NCI-H82 (cell line): Measurements from ENCODE around the gene SEL1L3.
"Not testable (repeated sequence)": the region's sequence is repeated elsewhere in the genome, so short reads cannot be mapped to it uniquely, and the experiment has no call there.

ENCODE experiments used
- DNase-seq: peaks from one replicate; lab custom pipeline; 2025; lab: John Stamatoyannopoulos, UW

SEL1L3 gene

GRCh38 chr4:25879587-25879986, 16.8 kb upstream of the SEL1L3 start:
- DNase-seq, result no peak

- DNase-seq, result no peak
These were observed 16.4 kb upstream of the SEL1L3 start for GRCh38 chr4:25879091-25879584.

- DNase-seq, result peak; percentile 49
These were observed 15.9 kb upstream of the SEL1L3 start for GRCh38 chr4:25878676-25879075.

GRCh38 chr4:25875281-25875745, 12.5 kb upstream of the SEL1L3 start:
- no peak for DNase-seq

GRCh38 chr4:25874655-25875054, 11.9 kb upstream of the SEL1L3 start:
- DNase-seq, result peak; percentile 68

GRCh38 chr4:25873632-25874129, 10.9 kb upstream of the SEL1L3 start:
- peak; percentile 54 for DNase-seq

GRCh38 chr4:25872851-25873631, 10.3 kb upstream of the SEL1L3 start:
- no peak for DNase-seq

GRCh38 chr4:25870081-25870480, 7.3 kb upstream of the SEL1L3 start:
- no peak for DNase-seq

- DNase-seq, result no peak
These were observed 5.0 kb upstream of the SEL1L3 start for GRCh38 chr4:25867781-25868294.

GRCh38 chr4:25866401-25866800, 3.6 kb upstream of the SEL1L3 start:
- not testable (repeated sequence) for DNase-seq

- DNase-seq, result peak; percentile 9
These were observed 2.8 kb upstream of the SEL1L3 start for GRCh38 chr4:25865586-25865985.

- DNase-seq, result peak; percentile 10
These were observed 1.1 kb upstream of the SEL1L3 start for GRCh38 chr4:25863831-25864418.

- DNase-seq, result no peak
These were observed 578 bp upstream of the SEL1L3 start for GRCh38 chr4:25863347-25863784.

GRCh38 chr4:25861951-25862410, 807 bp downstream of the SEL1L3 start:
- peak; percentile 50 for DNase-seq

- DNase-seq, result no peak
These were observed 1.4 kb downstream of the SEL1L3 start for GRCh38 chr4:25861280-25861950.

- no peak for DNase-seq
These were observed 2.1 kb downstream of the SEL1L3 start for GRCh38 chr4:25860586-25861279.

GRCh38 chr4:25859429-25860148, 3.2 kb downstream of the SEL1L3 start:
- no peak for DNase-seq

- DNase-seq, result no peak
These were observed 4.9 kb downstream of the SEL1L3 start for GRCh38 chr4:25857851-25858400.

GRCh38 chr4:25857403-25857802, 5.4 kb downstream of the SEL1L3 start:
- DNase-seq, result peak; percentile 6

GRCh38 chr4:25856756-25857155, 6.0 kb downstream of the SEL1L3 start:
- no peak for DNase-seq

- no peak for DNase-seq
These were observed 10.7 kb downstream of the SEL1L3 start for GRCh38 chr4:25852103-25852502.
